GM21717 (cell line): ENCODE data around the gene HSP90AA1.

Source experiments
- ATAC-seq: cut with Tn5 transposase; IDR thresholded peaks from one replicate; pipeline ENCODE4 v1.9.1; 2021; ENCODE audit warnings: mild to moderate bottlenecking, moderate library complexity; ENCODE audit not compliant: unreplicated experiment

The HSP90AA1 gene

GRCh38 chr14:102044566-102044965 lies 42.3 kb downstream of the HSP90AA1 start:
- no peak for ATAC-seq

- no peak for ATAC-seq
These were observed 43.4 kb downstream of the HSP90AA1 start for GRCh38 chr14:102043251-102044025.

GRCh38 chr14:102042699-102043098 lies 44.1 kb downstream of the HSP90AA1 start:
- ATAC-seq: no peak

- ATAC-seq: no peak
These were observed 46.7 kb downstream of the HSP90AA1 start for GRCh38 chr14:102040153-102040552.

- no peak for ATAC-seq
These were observed 47.7 kb downstream of the HSP90AA1 start for GRCh38 chr14:102039157-102039556.

GRCh38 chr14:102037686-102038085 lies 49.2 kb downstream of the HSP90AA1 start:
- no peak for ATAC-seq

- no peak for ATAC-seq
These were observed 50.9 kb downstream of the HSP90AA1 start for GRCh38 chr14:102035914-102036313.

GRCh38 chr14:102034301-102034700 lies 52.5 kb downstream of the HSP90AA1 start:
- no peak for ATAC-seq

- ATAC-seq: no peak
These were observed 53.6 kb downstream of the HSP90AA1 start for GRCh38 chr14:102033241-102033640.
